Activated CD4-positive, alpha-beta memory T cell treated with anti-CD3 and anti-CD28 coated beads for 36 hours (primary cell): ENCODE results near the gene RIOX2. TPM values are rescaled to one million over a fixed set of nuclear protein-coding genes. Genes with fewer than 3 reads are reported as not detected.

Source experiments
- CTCF ChIA-PET: fragments of 350-600 bp; sonication (Branson Sonifier 250); formaldehyde crosslinking; loops from one replicate; lab custom pipeline; 2021; ENCODE audit warnings: antibody characterized with exemption, inconsistent platforms; lab: Charles Lee
- POLR2A ChIA-PET: fragments of 350-600 bp; sonication (Branson Sonifier 250); formaldehyde crosslinking; loops from one replicate; lab custom pipeline; 2021; ENCODE audit warnings: antibody characterized with exemption; lab: Charles Lee
- DNase-seq: peaks from one replicate; pipeline ENCODE4 v3.0.0-alpha.2; 2020
- H3K27ac Mint-ChIP-seq: one replicate; pipeline ENCODE4 v1.8.0; 2021; ENCODE audit warnings: mixed read lengths
- H3K27me3 Mint-ChIP-seq: one replicate; pipeline ENCODE4 v1.8.0; 2021; ENCODE audit warnings: mixed read lengths
- H3K36me3 Mint-ChIP-seq: one replicate; pipeline ENCODE4 v1.8.0; 2021; ENCODE audit warnings: mixed read lengths
- H3K4me1 Mint-ChIP-seq: one replicate; pipeline ENCODE4 v1.8.0; 2021; ENCODE audit warnings: low read depth, mixed read lengths
- H3K4me3 Mint-ChIP-seq: one replicate; pipeline ENCODE4 v1.8.0; 2021; ENCODE audit warnings: mild to moderate bottlenecking, mixed read lengths
- H3K9me3 Mint-ChIP-seq: one replicate; pipeline ENCODE4 v1.8.0; 2021; ENCODE audit warnings: mixed read lengths
- intact Hi-C: fragments of 100-400 bp; cut with micrococcal nuclease; formaldehyde crosslinking; loops from one replicate; pipeline ENCODE4 v1.15.1; 2023
- total RNA-seq, 2 experiments: library from RNA; stranded (reverse); gene quantifications; one replicate each; pipeline ENCODE4 v1.2.3, GENCODE V29; 2021

RIOX2 gene
- total RNA-seq, 2 experiments from 2014 or later = 35.9 to 36.1 TPM

DNA sequence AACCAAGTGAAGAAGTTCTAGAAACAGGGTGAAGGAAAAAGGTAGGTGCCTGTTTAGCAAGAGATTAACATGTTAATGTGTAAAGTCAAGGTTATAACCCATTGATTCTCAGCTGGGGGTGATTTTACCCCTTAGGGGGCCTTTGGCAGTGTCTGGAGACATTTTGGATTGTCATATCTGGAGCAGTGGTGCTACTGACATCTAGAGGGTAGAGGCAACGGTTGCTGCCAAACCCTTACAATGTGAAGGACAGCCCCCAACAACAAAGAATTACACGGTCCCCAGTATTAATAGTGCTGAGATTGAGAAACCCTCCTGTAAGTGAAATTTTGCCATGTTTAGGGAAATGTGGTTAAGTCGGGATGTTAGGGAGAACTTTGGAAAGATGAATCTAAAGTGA is 75.7 kb downstream of the RIOX2 start:
- CTCF ChIA-PET = no interaction called here
- Mint-ChIP-seq H3K27me3 (no peaks in the 10 kb centered on the region), H3K4me3 (no peak overlapping the region), H3K4me1 (peaks cover 2% of the 10 kb centered on the region), H3K27ac (no peak overlapping the region), H3K36me3 (peaks cover 33% of the 10 kb centered on the region), H3K9me3 (peaks cover 9% of the 10 kb centered on the region)
- intact Hi-C loops = no loop called here
- POLR2A ChIA-PET = no interaction called here
- DNase-seq = no peak

DNA sequence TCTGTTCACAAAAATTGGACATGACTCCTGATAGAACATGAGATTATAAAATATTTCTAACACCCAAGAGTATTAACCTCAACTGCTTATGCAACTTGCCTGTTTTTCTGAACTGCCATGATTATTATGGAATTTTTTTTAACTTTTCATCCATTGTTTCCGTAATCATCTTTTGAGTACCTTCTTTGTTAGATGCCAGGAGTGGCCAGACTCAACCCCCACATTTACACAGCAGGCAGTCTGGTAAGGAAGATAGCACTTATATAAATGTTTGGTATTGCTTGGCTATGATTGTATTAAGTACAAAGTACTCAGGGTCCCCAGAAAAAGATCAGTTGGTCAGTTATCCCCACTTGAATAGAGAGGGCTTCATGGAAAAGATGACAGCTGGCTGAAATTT is 76.1 kb downstream of the RIOX2 start:
- ChIA-PET POLR2A (no interaction called here), CTCF (no interaction called here)
- Mint-ChIP-seq H3K27ac (no peak overlapping the region), H3K4me3 (no peak overlapping the region), H3K36me3 (peaks cover 30% of the 10 kb centered on the region), H3K9me3 (peaks cover 9% of the 10 kb centered on the region), H3K4me1 (no peaks in the 10 kb centered on the region), H3K27me3 (no peaks in the 10 kb centered on the region)
- intact Hi-C loops = no loop called here
- DNase-seq = no peak

DNA sequence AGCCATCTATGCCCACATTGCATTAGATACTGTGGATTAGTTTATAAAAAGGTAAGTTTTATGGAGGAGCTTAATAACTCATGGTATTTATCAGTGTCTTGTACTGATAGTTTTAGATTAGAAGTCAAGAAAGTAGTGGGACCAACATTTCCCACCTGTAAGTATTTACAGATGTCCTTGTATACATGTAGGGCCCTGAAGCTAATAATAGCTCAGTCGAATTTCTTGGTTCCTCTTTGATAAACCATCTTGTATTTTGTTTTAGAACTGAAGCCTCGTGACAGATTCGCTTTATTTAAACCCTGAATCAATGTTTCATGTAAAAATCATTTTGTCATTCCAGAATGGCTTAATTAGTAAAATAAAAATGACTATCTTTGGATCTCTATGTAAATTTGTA is 77.0 kb downstream of the RIOX2 start:
- H3K27me3 Mint-ChIP-seq = no peaks in the 10 kb centered on the region
- intact Hi-C loops = no loop called here
- H3K27ac Mint-ChIP-seq = no peak overlapping the region
- no peak for DNase-seq
- no peak overlapping the region for H3K4me3 Mint-ChIP-seq
- ChIA-PET POLR2A (no interaction called here), CTCF (no interaction called here)
- H3K9me3 Mint-ChIP-seq = peaks cover 3% of the 10 kb centered on the region
- H3K4me1 Mint-ChIP-seq = no peaks in the 10 kb centered on the region
- H3K36me3 Mint-ChIP-seq = peaks cover 23% of the 10 kb centered on the region

DNA sequence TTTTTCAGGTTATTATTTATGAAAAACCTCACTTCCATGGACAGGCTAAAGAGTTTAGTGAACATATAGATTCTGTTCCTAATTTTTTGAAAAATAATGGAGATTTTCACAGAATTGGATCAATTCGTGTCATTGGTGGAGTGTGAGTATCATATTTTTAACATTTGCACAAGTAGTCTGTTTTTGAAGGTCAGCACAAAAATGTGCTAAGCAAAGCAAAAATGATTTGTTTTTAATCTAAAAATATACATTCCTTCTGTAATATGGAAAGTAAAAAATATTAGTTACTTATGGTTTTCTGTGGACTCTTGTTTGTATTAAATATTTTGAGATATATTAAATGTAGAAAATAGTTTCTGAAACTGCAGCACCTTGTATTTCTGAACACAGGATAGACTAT is 79.4 kb downstream of the RIOX2 start:
- ChIA-PET POLR2A (no interaction called here), CTCF (no interaction called here)
- intact Hi-C loops = no loop called here
- Mint-ChIP-seq H3K9me3 (no peaks in the 10 kb centered on the region), H3K4me1 (no peaks in the 10 kb centered on the region), H3K4me3 (no peak overlapping the region), H3K27me3 (no peaks in the 10 kb centered on the region), H3K27ac (no peak overlapping the region), H3K36me3 (peaks cover 16% of the 10 kb centered on the region)
- no peak for DNase-seq

Other genes with a start within 250 kb of the RIOX2 start
- gene ARL6, start 207.7 kb downstream of the RIOX2 start, total RNA-seq = 1 to 10 TPM; 3.9 to 6.1 TPM
- gene CRYBG3, start 150.4 kb downstream of the RIOX2 start, total RNA-seq = 1 to 10 TPM; 6.4 to 6.9 TPM
- gene GABRR3, start 62.9 kb upstream of the RIOX2 start, total RNA-seq = not detected
- gene OR5AC2, start 114.7 kb upstream of the RIOX2 start, total RNA-seq = not detected
- gene OR5H1, start 158.3 kb upstream of the RIOX2 start, total RNA-seq = not detected
- not detected for gene OR5H14, start 175.0 kb upstream of the RIOX2 start, total RNA-seq
- not detected for gene OR5H15, start 194.3 kb upstream of the RIOX2 start, total RNA-seq